Panc1 (cell line): Measurements from ENCODE around the gene SH2D2A. TPM values are rescaled to one million over a fixed set of nuclear protein-coding genes. Genes with fewer than 3 reads are reported as not detected.

Experiments
- ATAC-seq: fragments of 200-7000 bp; cut with Tn5 transposase; 2 replicates; pipeline ENCODE4 v1.9.1; 2020; ENCODE audit warnings: mild to moderate bottlenecking, moderate library complexity
- BruUV-seq: library from RNA; stranded (reverse); fragments of 400-500 nt; replicated peaks from 2 replicates; lab custom pipeline; 2021; lab: Mats Ljungman, UMichigan
- CTCF ChIA-PET: fragments of 300-600 bp; sonication (Branson Sonifier 250); formaldehyde crosslinking; loops from one replicate; lab custom pipeline; 2022; ENCODE audit warnings: antibody characterized with exemption; lab: Charles Lee
- POLR2A ChIA-PET: fragments of 300-600 bp; sonication (Branson Sonifier 250); formaldehyde crosslinking; loops from one replicate; lab custom pipeline; 2022; ENCODE audit warnings: antibody characterized with exemption; lab: Charles Lee
- DNase-seq: peaks from one replicate; pipeline ENCODE4 v3.0.0-alpha.2; 2010; ENCODE audit warnings: low read depth, low spot score
- H3K27ac ChIP-seq: 2 replicates; pipeline ENCODE4 v1.5.1; 2011; ENCODE audit warnings: mild to moderate bottlenecking, low read length, inconsistent platforms
- H3K27me3 ChIP-seq: fragments of 200-500 bp; sonication (Bioruptor generic); 2 replicates; pipeline ENCODE4 v1.6.0; 2014; ENCODE audit warnings: low read length, inconsistent platforms; ENCODE audit not compliant: control insufficient read depth, insufficient read depth
- H3K36me3 ChIP-seq: fragments of 200-500 bp; sonication (Bioruptor generic); 2 replicates; pipeline ENCODE4 v1.5.1; 2014; ENCODE audit warnings: inconsistent platforms, mild to moderate bottlenecking, low read length, moderate library complexity; ENCODE audit not compliant: control insufficient read depth, insufficient read depth
- H3K4me1 ChIP-seq: 2 replicates; pipeline ENCODE4 v1.5.1; 2011; ENCODE audit warnings: inconsistent platforms, mild to moderate bottlenecking, low read length, moderate library complexity; ENCODE audit not compliant: control insufficient read depth, insufficient read depth
- H3K4me3 ChIP-seq, 2 experiments: 2 replicates each; pipeline ENCODE4 v1.5.1; 2011 to 2012; ENCODE audit warnings: low read depth in 2 of 2, low read length in 2 of 2, mild to moderate bottlenecking in 2 of 2, inconsistent platforms in 1 of 2, moderate library complexity in 1 of 2
- H3K9me3 ChIP-seq: fragments of 200-500 bp; sonication (Bioruptor generic); 2 replicates; pipeline ENCODE4 v1.5.1; 2014; ENCODE audit warnings: low read depth, mild to moderate bottlenecking, inconsistent platforms, low read length, moderate library complexity; ENCODE audit not compliant: control insufficient read depth, insufficient read depth
- CTCF ChIP-seq: fragments of 450-650 bp; IDR thresholded peaks from 2 replicates; pipeline ENCODE4 v1.5.1; 2017; ENCODE audit warnings: mild to moderate bottlenecking
- POLR2AphosphoS5 ChIP-seq: IDR thresholded peaks from 2 replicates; pipeline ENCODE4 v1.6.1; 2012; ENCODE audit warnings: mild to moderate bottlenecking, low read depth, low read length, moderate library complexity
- REST ChIP-seq, 2 experiments: IDR thresholded peaks; 2 replicates each; pipeline ENCODE4 v1.6.1; 2011 to 2012; ENCODE audit warnings: low read depth in 2 of 2, control low read depth in 1 of 2, low read length in 1 of 2, mild to moderate bottlenecking in 1 of 2, moderate library complexity in 1 of 2; ENCODE audit not compliant: insufficient read depth in 1 of 2
- SIN3A ChIP-seq: IDR thresholded peaks from 2 replicates; pipeline ENCODE4 v1.6.1; 2012; ENCODE audit warnings: low read depth, mild to moderate bottlenecking, low read length, moderate library complexity, borderline replicate concordance; ENCODE audit not compliant: insufficient read depth
- TCF7L2 ChIP-seq: IDR thresholded peaks from 2 replicates; pipeline ENCODE4 v1.6.1; 2011; ENCODE audit warnings: mild to moderate bottlenecking, low read depth, low read length, inconsistent platforms
- in situ Hi-C: cut with HindIII; loops from 2 replicates; pipeline ENCODE4 v1.10.0; 2016; ENCODE audit warnings: low sequenced_read_pairs, low pct_unique_long_range_greater_than_20kb
- intact Hi-C: fragments of 100-400 bp; cut with micrococcal nuclease; formaldehyde crosslinking; loops from one replicate; pipeline ENCODE4 v1.10.0; 2022; ENCODE audit not compliant: unreplicated experiment
- total RNA-seq: library from RNA; stranded (reverse); gene quantifications from one replicate; pipeline ENCODE4 v1.2.1, GENCODE V29; 2021; ENCODE audit not compliant: unreplicated experiment

SH2D2A gene
- total RNA-seq, 1 experiment from 2014 or later: 0.69 TPM

DNA sequence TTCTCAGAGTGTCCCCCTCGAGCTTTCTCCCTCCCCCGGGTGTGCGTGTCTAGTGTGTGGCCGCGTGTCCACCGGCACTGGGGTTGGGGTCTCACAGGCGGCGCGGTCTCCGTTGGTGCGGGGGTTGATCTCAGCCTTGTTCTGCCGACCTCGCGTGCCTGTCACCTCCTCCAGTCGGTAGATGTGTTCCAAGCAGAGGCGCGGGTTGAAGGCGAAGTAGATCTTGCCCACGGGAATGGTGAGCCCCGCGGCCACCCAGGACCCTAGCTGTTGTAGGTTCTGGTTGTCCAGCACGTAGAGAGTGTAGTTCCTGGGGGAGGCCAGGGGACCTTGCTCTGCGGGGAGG, 32.5 kb upstream of the SH2D2A start:
- CTCF ChIA-PET: no interaction called here
- Histone ChIP-seq H3K9me3 (no peaks in the 10 kb centered on the region), H3K36me3 (no peaks in the 10 kb centered on the region), H3K27me3 (no peaks in the 10 kb centered on the region), H3K4me1 (no peaks in the 10 kb centered on the region), H3K27ac (no peak overlapping the region), H3K4me3 (no peak overlapping the region)
- no TSS peak for BruUV-seq
- DNase-seq (no peak), ATAC-seq (no peak)
- POLR2A ChIA-PET: no interaction called here
- TF ChIP-seq POLR2AphosphoS5: no peak
- TF ChIP-seq TCF7L2: no peak
- in situ Hi-C loops (no loop called here), intact Hi-C loops (no loop called here)

DNA sequence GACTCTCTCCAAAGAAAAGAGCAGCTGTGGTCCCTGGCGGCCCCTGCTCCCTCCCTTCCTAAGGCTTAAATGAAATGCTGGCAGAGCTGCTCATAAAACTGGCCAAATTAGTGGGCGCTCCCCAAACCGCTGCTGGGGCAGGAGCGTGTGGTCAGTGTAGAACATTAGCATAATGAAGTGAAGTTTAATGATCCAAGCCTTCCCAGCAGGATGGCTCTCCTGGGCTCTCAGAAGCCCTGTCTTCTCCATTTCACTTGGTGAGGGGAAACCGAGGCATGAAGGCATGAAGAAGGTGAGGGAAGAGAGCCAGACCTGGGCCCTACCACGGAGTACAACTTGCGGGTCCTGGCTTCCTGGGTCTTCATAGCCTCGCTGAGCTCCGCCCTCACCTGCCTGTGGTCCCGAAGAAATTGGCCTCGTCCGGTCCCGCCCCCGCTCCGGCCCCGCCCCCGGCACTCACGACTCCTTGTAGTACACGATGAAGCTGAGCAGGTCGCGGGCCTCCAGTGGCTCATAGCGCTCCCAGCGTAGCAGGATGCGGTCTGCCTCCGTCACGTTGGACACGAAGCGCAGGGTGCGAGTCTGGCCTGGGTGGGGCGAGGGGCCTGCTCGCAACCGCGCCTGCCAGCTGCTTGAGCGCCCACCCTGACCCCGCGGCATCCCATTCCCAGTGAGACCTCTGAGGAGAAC, 32.0 kb upstream of the SH2D2A start:
- ATAC-seq (no peak), DNase-seq (no peak)
- H3K36me3 ChIP-seq: no peaks in the 10 kb centered on the region
- H3K27me3 ChIP-seq: no peaks in the 10 kb centered on the region
- BruUV-seq: no TSS peak
- TF ChIP-seq TCF7L2: no peak
- no peak for TF ChIP-seq SIN3A
- TF ChIP-seq POLR2AphosphoS5: no peak
- TF ChIP-seq REST (IDR thresholded peaks at IDR 0.05; ENCODE audit: insufficient read depth in 1 of 2, low read depth in 2 of 2, low read length in 1 of 2): no peak
- TF ChIP-seq CTCF: no peak
- H3K4me1 ChIP-seq: no peaks in the 10 kb centered on the region
- CTCF ChIA-PET: interaction anchor here (1.4 kb wide), 1 partner anchor 11 kb away, joined by 3 read pairs; no protein-coding TSS in a partner anchor
- in situ Hi-C loops: no loop called here
- no peak overlapping the region for H3K27ac ChIP-seq
- H3K4me3 ChIP-seq: no peak overlapping the region
- H3K9me3 ChIP-seq: no peaks in the 10 kb centered on the region
- intact Hi-C loops: no loop called here
- POLR2A ChIA-PET: no interaction called here
